Endothelial cell of umbilical vein (primary cell): ENCODE data around the gene LURAP1L.

Experiments
- TF ChIP-seq, protein P1 (sequence below): IDR thresholded peaks from 2 replicates; pipeline ENCODE4 v1.6.1; 2011; ENCODE audit not compliant: insufficient read depth, insufficient read length
- TF ChIP-seq, protein P2 (sequence below), 2 donors: IDR thresholded peaks; 1 replicate in 1 of 2; 2 replicates in 1 of 2; pipeline ENCODE4 v1.5.1; 2011; ENCODE audit warnings: low read length in 2 of 2, mild to moderate bottlenecking in 2 of 2, moderate library complexity in 2 of 2, control low read depth in 1 of 2, inconsistent platforms in 1 of 2, low read depth in 1 of 2; ENCODE audit not compliant: insufficient read depth in 1 of 2; ENCODE audit errors: extremely low read depth in 1 of 2

DNA sequence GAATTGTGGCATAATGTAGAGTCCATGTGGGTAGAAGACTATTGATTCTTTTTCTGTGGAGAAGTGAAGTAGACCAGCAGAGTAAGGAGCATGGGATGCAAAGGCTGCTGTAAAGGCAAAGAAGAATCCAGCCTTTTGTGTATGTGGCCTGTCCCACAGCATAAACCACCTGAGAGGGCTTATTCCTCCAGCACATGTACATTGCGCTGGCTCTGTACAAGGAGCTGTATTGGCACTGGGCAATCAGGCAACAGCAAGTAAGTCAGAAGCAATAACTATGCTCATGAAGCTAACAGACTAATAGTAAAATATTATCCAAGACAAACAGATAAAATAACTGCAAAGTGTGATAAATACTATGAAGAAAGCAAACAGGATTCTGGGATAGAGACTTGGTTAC is 86.2 kb downstream of the LURAP1L start:
- TF ChIP-seq, protein P1, sequence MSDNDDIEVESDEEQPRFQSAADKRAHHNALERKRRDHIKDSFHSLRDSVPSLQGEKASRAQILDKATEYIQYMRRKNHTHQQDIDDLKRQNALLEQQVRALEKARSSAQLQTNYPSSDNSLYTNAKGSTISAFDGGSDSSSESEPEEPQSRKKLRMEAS = no peak
- TF ChIP-seq, protein P2, sequence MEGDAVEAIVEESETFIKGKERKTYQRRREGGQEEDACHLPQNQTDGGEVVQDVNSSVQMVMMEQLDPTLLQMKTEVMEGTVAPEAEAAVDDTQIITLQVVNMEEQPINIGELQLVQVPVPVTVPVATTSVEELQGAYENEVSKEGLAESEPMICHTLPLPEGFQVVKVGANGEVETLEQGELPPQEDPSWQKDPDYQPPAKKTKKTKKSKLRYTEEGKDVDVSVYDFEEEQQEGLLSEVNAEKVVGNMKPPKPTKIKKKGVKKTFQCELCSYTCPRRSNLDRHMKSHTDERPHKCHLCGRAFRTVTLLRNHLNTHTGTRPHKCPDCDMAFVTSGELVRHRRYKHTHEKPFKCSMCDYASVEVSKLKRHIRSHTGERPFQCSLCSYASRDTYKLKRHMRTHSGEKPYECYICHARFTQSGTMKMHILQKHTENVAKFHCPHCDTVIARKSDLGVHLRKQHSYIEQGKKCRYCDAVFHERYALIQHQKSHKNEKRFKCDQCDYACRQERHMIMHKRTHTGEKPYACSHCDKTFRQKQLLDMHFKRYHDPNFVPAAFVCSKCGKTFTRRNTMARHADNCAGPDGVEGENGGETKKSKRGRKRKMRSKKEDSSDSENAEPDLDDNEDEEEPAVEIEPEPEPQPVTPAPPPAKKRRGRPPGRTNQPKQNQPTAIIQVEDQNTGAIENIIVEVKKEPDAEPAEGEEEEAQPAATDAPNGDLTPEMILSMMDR (IDR thresholded peaks at IDR 0.05; ENCODE audit: extremely low read depth in 1 of 2, insufficient read depth in 1 of 2, low read depth in 1 of 2, low read length in 2 of 2) = no peak
